PFSK-1 (cell line): Measurements from ENCODE around the gene MIB2.

Experiments used
- POLR2AphosphoS5 ChIP-seq: IDR thresholded peaks from 2 replicates; pipeline ENCODE4 v1.6.1; 2012; ENCODE audit warnings: low read depth, mild to moderate bottlenecking, control low read depth, low read length, moderate library complexity
- TAF1 ChIP-seq: IDR thresholded peaks from 2 replicates; pipeline ENCODE4 v1.6.1; 2012; ENCODE audit warnings: low read length, control low read depth, borderline replicate concordance; ENCODE audit not compliant: insufficient read depth

- TF ChIP-seq POLR2AphosphoS5 (no peak), TAF1 (no peak)
Observed at GRCh38 chr1:1577367-1578011, 37.8 kb upstream of the MIB2 start.
